Measurements from ENCODE around the gene PTPN23. TPM values are rescaled to one million over a fixed set of nuclear protein-coding genes. Genes with fewer than 3 reads are reported as not detected.

PTPN23 gene
- total RNA-seq, 1 donor from 2014 or later = 40.3 TPM

DNA sequence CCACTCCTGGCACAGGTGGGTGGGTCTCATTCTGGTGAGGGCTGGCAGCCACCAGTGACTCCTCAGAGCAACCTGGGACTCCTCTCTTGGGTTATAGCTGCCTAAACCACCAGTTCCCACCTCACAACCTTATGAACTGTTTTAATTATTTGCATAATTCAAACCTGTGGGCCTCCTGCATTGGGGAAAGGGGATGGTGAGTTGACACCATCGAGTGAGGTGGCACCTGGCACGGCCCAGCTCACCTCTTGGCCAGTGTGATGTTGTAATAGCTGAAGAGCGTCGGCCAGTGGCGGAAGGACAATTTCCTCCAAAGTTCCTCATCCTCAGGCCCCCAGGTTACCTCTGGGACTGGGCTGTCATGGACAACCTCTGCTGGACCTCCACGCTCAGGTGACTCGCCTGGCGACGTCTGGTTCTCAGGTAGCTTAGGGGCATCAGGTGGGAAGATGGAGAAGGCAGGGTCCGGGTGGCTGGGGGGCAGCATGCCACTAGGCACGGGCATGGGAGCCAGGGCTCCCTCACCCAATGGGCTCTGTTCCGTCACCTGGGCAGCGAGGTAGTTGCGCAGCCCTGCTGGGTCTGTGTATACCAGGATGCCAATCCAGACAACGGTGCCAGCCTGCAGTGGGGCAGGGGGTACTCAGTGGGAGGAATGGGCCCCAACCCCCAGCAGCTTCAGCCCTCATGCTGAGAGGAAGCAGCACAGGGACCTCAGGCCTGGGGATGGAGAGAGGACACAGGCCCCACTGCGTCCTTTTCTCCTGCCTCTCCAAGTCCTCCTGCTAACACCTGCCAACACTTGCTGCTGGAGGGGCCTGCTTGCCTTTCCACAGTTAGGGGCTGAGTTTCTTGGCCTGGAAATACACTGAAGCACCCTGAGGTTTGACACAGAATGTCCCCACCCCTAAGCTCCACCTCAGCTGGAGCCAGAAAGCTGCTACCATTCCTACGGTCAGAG is 38.5 kb downstream of the PTPN23 start:
- FAIRE-seq = no peak
- H3K4me1 Mint-ChIP-seq (ENCODE audit: low read depth, unreplicated experiment) = peaks cover 4% of the 10 kb centered on the region
- no peak for TF ChIP-seq CTCF (IDR thresholded peaks at IDR 0.05; ENCODE audit: insufficient read depth, low read depth, low read length)
- TF ChIP-seq EZH2 (IDR thresholded peaks at IDR 0.05; ENCODE audit: insufficient read depth, low read length) = no peak
- H3K27ac Mint-ChIP-seq (ENCODE audit: unreplicated experiment) = no peak overlapping the region
- DNase-seq (ENCODE audit: low read depth) = no peak
- no peaks in the 10 kb centered on the region for H3K9me3 Mint-ChIP-seq (ENCODE audit: unreplicated experiment)
- Histone ChIP-seq H3K79me2 (ENCODE audit: insufficient read depth, low read length) (no peaks in the 10 kb centered on the region), H2AFZ (ENCODE audit: low read depth, low read length) (no peak overlapping the region), H4K20me1 (ENCODE audit: insufficient read depth, low read length) (peaks cover 3% of the 10 kb centered on the region), H3K9ac (ENCODE audit: low read length) (no peak overlapping the region), H3K4me1 (ENCODE audit: insufficient read depth, low read length) (peaks cover 7% of the 10 kb centered on the region), H3K4me3 (ENCODE audit: insufficient read depth, low read depth, low read length) (no peak overlapping the region), H3K9me3 (ENCODE audit: insufficient read depth, low read depth, low read length) (no peaks in the 10 kb centered on the region), H3K27ac (ENCODE audit: low read depth, low read length) (no peak overlapping the region), H3K27me3 (ENCODE audit: insufficient read depth, low read length) (no peaks in the 10 kb centered on the region), H3K4me2 (ENCODE audit: low read length) (no peak overlapping the region), H3K36me3 (ENCODE audit: insufficient read depth, low read length) (peaks cover 2% of the 10 kb centered on the region)
- H3K27me3 Mint-ChIP-seq (ENCODE audit: low read depth, unreplicated experiment) = no peaks in the 10 kb centered on the region
- H3K4me3 Mint-ChIP-seq (ENCODE audit: unreplicated experiment) = no peak overlapping the region
- peaks cover 16% of the 10 kb centered on the region for H3K36me3 Mint-ChIP-seq (ENCODE audit: low read depth, unreplicated experiment)

- no peaks in the 10 kb centered on the region for H3K9me3 ChIP-seq (ENCODE audit: insufficient read depth, low read depth, low read length)
- no peak overlapping the region for H3K4me2 ChIP-seq (ENCODE audit: low read length)
- no peak overlapping the region for H2AFZ ChIP-seq (ENCODE audit: low read depth, low read length)
- no peaks in the 10 kb centered on the region for H3K27me3 Mint-ChIP-seq (ENCODE audit: low read depth, unreplicated experiment)
- peaks cover 4% of the 10 kb centered on the region for H3K4me1 Mint-ChIP-seq (ENCODE audit: low read depth, unreplicated experiment)
- peaks cover 2% of the 10 kb centered on the region for H3K36me3 ChIP-seq (ENCODE audit: insufficient read depth, low read length)
- FAIRE-seq (no peak), DNase-seq (ENCODE audit: low read depth) (no peak)
- peaks cover 7% of the 10 kb centered on the region for H3K4me1 ChIP-seq (ENCODE audit: insufficient read depth, low read length)
- no peak overlapping the region for H3K9ac ChIP-seq (ENCODE audit: low read length)
- no peaks in the 10 kb centered on the region for H3K79me2 ChIP-seq (ENCODE audit: insufficient read depth, low read length)
- H4K20me1 ChIP-seq (ENCODE audit: insufficient read depth, low read length) = peaks cover 3% of the 10 kb centered on the region
- H3K27ac Mint-ChIP-seq (ENCODE audit: unreplicated experiment) = no peak overlapping the region
- no peaks in the 10 kb centered on the region for H3K9me3 Mint-ChIP-seq (ENCODE audit: unreplicated experiment)
- H3K27ac ChIP-seq (ENCODE audit: low read depth, low read length) = no peak overlapping the region
- peaks cover 16% of the 10 kb centered on the region for H3K36me3 Mint-ChIP-seq (ENCODE audit: low read depth, unreplicated experiment)
- no peak overlapping the region for H3K4me3 Mint-ChIP-seq (ENCODE audit: unreplicated experiment)
- H3K4me3 ChIP-seq (ENCODE audit: insufficient read depth, low read depth, low read length) = no peak overlapping the region
- no peak for TF ChIP-seq EZH2 (IDR thresholded peaks at IDR 0.05; ENCODE audit: insufficient read depth, low read length)
- no peak for TF ChIP-seq CTCF (IDR thresholded peaks at IDR 0.05; ENCODE audit: insufficient read depth, low read depth, low read length)
- H3K27me3 ChIP-seq (ENCODE audit: insufficient read depth, low read length) = no peaks in the 10 kb centered on the region
These were observed 39.2 kb downstream of the PTPN23 start for GRCh38 chr3:47420044-47420430.

All from astrocyte (in vitro differentiated cells and primary cell).